OCI-LY7 (cell line): ENCODE measurements around the gene CHKA.

ENCODE experiments used
- CTCF ChIP-seq: fragments of 200-600 bp; sonication (generic); conservative IDR thresholded peaks from 2 replicates; pipeline ENCODE4 v1.5.1; 2014; ENCODE audit warnings: mild to moderate bottlenecking, antibody characterized with exemption, low read length, moderate library complexity, mixed read lengths
- EZH2phosphoT487 ChIP-seq: fragments of 200-600 bp; sonication (generic); IDR thresholded peaks from 2 replicates; pipeline ENCODE4 v1.6.1; 2018; ENCODE audit warnings: low read depth, borderline replicate concordance, mild to moderate bottlenecking, mixed run types, antibody characterized with exemption, low read length, moderate library complexity, mixed read lengths

DNA sequence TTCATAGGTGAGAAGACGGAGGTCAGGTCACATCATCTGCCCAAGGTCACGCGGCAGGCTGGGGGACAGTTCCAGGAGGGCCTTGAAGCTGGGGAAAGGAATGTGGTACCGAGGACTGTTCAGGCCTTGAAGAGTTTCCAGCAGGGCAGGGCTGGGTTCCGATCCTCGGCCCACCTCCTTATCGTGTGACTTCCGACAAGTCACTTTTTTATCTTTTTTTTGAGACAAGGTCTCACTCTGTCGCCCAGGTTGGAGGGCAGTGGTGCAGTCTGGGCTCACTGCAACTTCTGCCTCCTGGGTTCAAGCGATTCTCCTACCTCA is 90.1 kb downstream of the CHKA start:
- no peak for TF ChIP-seq CTCF
- TF ChIP-seq EZH2phosphoT487: no peak
